AG04449 (cell line): ENCODE results near the gene VPS52.
A peak's percentile ranks its signal among the peaks of the same experiment; 100 is the strongest.

ENCODE experiments used
- CTCF ChIA-PET: fragments of 350-600 bp; formaldehyde crosslinking; extraction: SDS; loops from one replicate; lab custom pipeline; 2021; ENCODE audit warnings: antibody characterized with exemption; lab: Yijun Ruan, JAX
- POLR2A ChIA-PET: fragments of 400-600, 350-600 bp; formaldehyde crosslinking; extraction: SDS; loops from one replicate; lab custom pipeline; 2020; ENCODE audit warnings: antibody characterized with exemption, inconsistent platforms; lab: Yijun Ruan, JAX
- DNase-seq: peaks from one replicate; pipeline ENCODE4 v3.0.0-alpha.2; 2010; ENCODE audit warnings: low read depth, low spot score
- H3K4me3 ChIP-seq: 2 replicates; pipeline ENCODE4 v1.5.1; 2011; ENCODE audit warnings: low read depth, mild to moderate bottlenecking, control low read depth, low read length
- CTCF ChIP-seq: IDR thresholded peaks from one replicate; pipeline ENCODE4 v1.5.1; 2011; ENCODE audit warnings: mild to moderate bottlenecking, moderate library complexity, low read length, control low read depth, inconsistent platforms; ENCODE audit not compliant: insufficient read depth; ENCODE audit errors: missing control alignments

Gene VPS52

GRCh38 chr6:33294086-33294823 lies 22.6 kb upstream of the VPS52 start:
- POLR2A ChIA-PET, result no interaction called here
- H3K4me3 ChIP-seq, result no peak overlapping the region
- no peak for DNase-seq
- CTCF ChIA-PET, result interaction anchor here (2.3 kb wide), 1 partner anchor 17 kb away, joined by 5 read pairs; the partner anchor contains the start of gene B3GALT4
- TF ChIP-seq CTCF, result no peak

DNA sequence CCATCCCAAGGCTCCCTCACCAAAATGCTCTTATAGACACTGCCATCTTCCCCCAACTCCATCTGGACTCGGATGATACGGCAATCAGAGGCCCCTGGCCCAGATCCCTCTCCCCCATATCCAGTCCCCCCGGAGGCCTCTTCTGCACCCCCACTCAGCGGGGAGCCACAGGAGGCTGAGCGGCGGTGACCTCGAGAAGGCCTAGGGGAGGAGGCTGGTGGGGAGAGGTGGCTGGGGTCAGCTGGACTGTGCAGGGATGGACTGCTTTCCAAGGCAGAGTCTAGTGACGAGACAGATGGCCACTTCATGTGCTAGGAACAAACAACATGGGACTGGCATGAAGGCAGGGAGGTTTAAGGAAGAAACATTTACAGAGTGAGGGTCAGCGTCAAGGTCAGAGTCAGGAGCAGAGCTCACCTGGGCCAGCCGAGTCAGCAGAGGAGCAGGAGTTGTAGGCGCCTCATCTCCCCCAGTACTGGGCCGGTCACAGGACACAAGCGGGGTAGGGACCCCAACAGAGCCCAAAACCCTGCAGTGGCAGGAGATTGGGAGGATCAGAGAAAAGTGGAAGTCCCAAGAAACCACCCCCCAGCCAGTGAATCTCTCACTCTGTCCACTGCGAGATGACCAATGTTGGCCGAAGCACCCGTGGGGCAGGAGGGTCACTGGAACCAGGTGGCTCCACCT lies 21.5 kb upstream of the VPS52 start:
- DNase-seq, result no peak
- POLR2A ChIA-PET, result no interaction called here
- no peak for TF ChIP-seq CTCF
- no peak overlapping the region for H3K4me3 ChIP-seq
- CTCF ChIA-PET, result interaction anchor here (2.3 to 7.3 kb wide), 2 partner anchors 7 to 16 kb away, joined by 5 to 52 read pairs; partner anchors contain the start of genes B3GALT4 and RGL2

DNA sequence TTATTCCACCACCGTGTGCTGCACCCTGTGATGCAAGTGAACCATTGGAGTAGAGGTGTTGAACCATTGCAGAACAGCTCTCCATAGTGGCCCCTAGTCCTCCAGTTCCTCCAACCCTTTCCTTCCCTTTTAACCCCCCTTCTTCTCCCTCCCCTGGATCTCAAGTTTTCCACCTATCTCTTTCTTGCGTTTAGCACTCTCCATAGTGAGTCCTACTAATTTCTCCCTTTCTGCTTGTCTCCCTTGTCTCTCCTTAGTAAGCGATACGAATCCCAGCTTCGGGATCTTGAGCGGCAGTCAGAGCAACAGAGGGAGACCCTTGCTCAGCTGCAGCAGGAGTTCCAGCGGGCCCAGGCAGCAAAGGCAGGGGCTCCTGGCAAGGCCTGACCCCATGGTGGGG lies 18.8 kb upstream of the VPS52 start:
- ChIA-PET CTCF (interaction anchor here (0.6 to 7.3 kb wide), 4 partner anchors 10 to 19 kb away, joined by 3 to 52 read pairs (median 26); partner anchors contain the start of genes B3GALT4, RGL2, RPS18 and VPS52), POLR2A (interaction anchor here (1.2 kb wide), 1 partner anchor 9 kb away, joined by 3 read pairs; the partner anchor contains the start of gene RGL2)
- H3K4me3 ChIP-seq, result peak overlapping the region; percentile 94
- DNase-seq, result no peak
- no peak for TF ChIP-seq CTCF

DNA sequence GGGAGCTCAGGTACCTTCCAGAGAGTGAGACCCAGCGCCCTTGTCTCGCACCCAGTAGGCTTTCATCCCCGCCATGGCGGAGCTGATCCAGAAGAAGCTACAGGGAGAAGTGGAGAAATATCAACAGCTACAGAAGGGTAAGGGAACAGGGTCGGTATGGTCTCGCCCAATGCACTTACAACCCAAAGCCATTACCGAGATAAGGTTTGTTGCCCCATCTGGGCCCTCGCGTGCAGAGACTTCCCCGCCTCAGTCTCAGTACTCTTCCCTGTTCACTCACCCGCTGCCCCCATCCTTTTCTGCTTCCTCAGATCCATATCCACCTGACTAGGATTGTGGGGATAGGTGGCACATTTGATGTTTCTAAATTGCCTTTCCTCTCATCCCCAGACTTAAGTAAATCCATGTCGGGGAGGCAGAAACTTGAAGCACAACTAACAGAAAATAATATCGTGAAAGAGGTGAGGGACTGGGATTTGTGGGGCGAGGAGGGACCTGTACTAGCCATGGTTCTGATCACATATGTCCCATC lies 18.2 kb upstream of the VPS52 start:
- H3K4me3 ChIP-seq, result peak overlapping the region; percentile 94
- ChIA-PET POLR2A (interaction anchor here (0.8 to 4.2 kb wide), 7 partner anchors 8 to 77 kb away, joined by 3 to 57 read pairs (median 7); partner anchors contain the start of genes B3GALT4, RGL2, RPS18 and TAPBP), CTCF (interaction anchor here (1.4 to 7.3 kb wide), 4 partner anchors 10 to 42 kb away, joined by 3 to 52 read pairs (median 26); partner anchors contain the start of genes B3GALT4, RGL2, RPS18 and VPS52)
- DNase-seq, result no peak
- no peak for TF ChIP-seq CTCF

GRCh38 chr6:33288921-33289783 lies 17.5 kb upstream of the VPS52 start, which contains the start of the genes PFDN6 and WDR46:
PFDN6 (plus strand) TSS chr6:33289601; CDS start chr6:33289857, 256 bp downstream.
WDR46 (minus strand) TSS chr6:33289239; CDS start chr6:33289170, 69 bp downstream.
- ChIA-PET CTCF (interaction anchor here (1.4 to 7.3 kb wide), 4 partner anchors 11 to 41 kb away, joined by 3 to 52 read pairs (median 26); partner anchors contain the start of genes B3GALT4, RGL2, RPS18 and VPS52), POLR2A (interaction anchor here (0.6 to 4.2 kb wide), 12 partner anchors 8 to 1161 kb away, joined by 3 to 57 read pairs (median 4); partner anchors contain the start of genes ATF6B, B3GALT4, RGL2 and RPS18)
- TF ChIP-seq CTCF, result no peak
- DNase-seq, result peak; percentile 63
- peak within 1 kb of the TSS; percentile 94 for H3K4me3 ChIP-seq
